GM18502 (cell line): ENCODE data around the gene TMEM74B.

Experiments used
- ATAC-seq: cut with Tn5 transposase; IDR thresholded peaks from one replicate; pipeline ENCODE4 v1.9.1; 2021; ENCODE audit warnings: mild to moderate bottlenecking; ENCODE audit not compliant: unreplicated experiment, poor library complexity

TMEM74B gene

GRCh38 chr20:1206366-1207148 is 21.8 kb upstream of the TMEM74B start:
- ATAC-seq: no peak

- no peak for ATAC-seq
Measured at GRCh38 chr20:1205802-1206201, 21.0 kb upstream of the TMEM74B start.

- ATAC-seq: no peak
Measured at GRCh38 chr20:1204576-1204975, 19.8 kb upstream of the TMEM74B start.

GRCh38 chr20:1204113-1204512 is 19.3 kb upstream of the TMEM74B start:
- no peak for ATAC-seq

- no peak for ATAC-seq
Measured at GRCh38 chr20:1203630-1204029, 18.8 kb upstream of the TMEM74B start.

GRCh38 chr20:1202762-1203504 is 18.2 kb upstream of the TMEM74B start, which contains the start of gene C20orf202:
TSS of gene C20orf202 (plus strand) at chr20:1203454. CDS start at chr20:1203586, 132 bp downstream.
- ATAC-seq: no peak

- ATAC-seq: no peak
Measured at GRCh38 chr20:1199964-1200363, 15.2 kb upstream of the TMEM74B start.

- ATAC-seq: no peak
Measured at GRCh38 chr20:1199212-1199873, 14.6 kb upstream of the TMEM74B start.

GRCh38 chr20:1198751-1199150 is 14.0 kb upstream of the TMEM74B start:
- no peak for ATAC-seq

GRCh38 chr20:1197801-1198200 is 13.0 kb upstream of the TMEM74B start:
- no peak for ATAC-seq

- ATAC-seq: no peak
Measured at GRCh38 chr20:1196634-1197033, 11.9 kb upstream of the TMEM74B start.

GRCh38 chr20:1195226-1195625 is 10.4 kb upstream of the TMEM74B start:
- ATAC-seq: no peak

- no peak for ATAC-seq
Measured at GRCh38 chr20:1191299-1191698, 6.5 kb upstream of the TMEM74B start.

- ATAC-seq: no peak
Measured at GRCh38 chr20:1190847-1191246, 6.1 kb upstream of the TMEM74B start.

- no peak for ATAC-seq
Measured at GRCh38 chr20:1189827-1190226, 5.0 kb upstream of the TMEM74B start.

GRCh38 chr20:1188347-1188746 is 3.6 kb upstream of the TMEM74B start:
- no peak for ATAC-seq

GRCh38 chr20:1187605-1188171 is 2.9 kb upstream of the TMEM74B start:
- no peak for ATAC-seq

- no peak for ATAC-seq
Measured at GRCh38 chr20:1186367-1186991, 1.7 kb upstream of the TMEM74B start.

- ATAC-seq: no peak
Measured at GRCh38 chr20:1185790-1186334, 1.1 kb upstream of the TMEM74B start.

GRCh38 chr20:1185316-1185741 is 548 bp upstream of the TMEM74B start:
- no peak for ATAC-seq
